Measurements from ENCODE around the gene LYZL6.

The LYZL6 gene

GRCh38 chr17:35907691-35908090 lies 35.8 kb downstream of the LYZL6 start:
- no peak for DNase-seq (ENCODE audit: low read depth in 1 of 2, low spot score in 1 of 2)
- Histone ChIP-seq H3K4me3 (replicated peaks; ENCODE audit: insufficient read depth, low read length) (no peak overlapping the region), H3K27ac (replicated peaks) (no peak overlapping the region), H3K27me3 (ENCODE audit: insufficient read depth, poor library complexity, severe bottlenecking) (no peaks in the 10 kb centered on the region)
- TF ChIP-seq POLR2AphosphoS5 (IDR thresholded peaks at IDR 0.05; ENCODE audit: low read depth) = no peak
- no peak for TF ChIP-seq SPI1 (IDR thresholded peaks at IDR 0.05; ENCODE audit: borderline replicate concordance, low read depth)
- TF ChIP-seq GABPA (IDR thresholded peaks at IDR 0.05; ENCODE audit: low read depth) = no peak
- no peak for TF ChIP-seq REST (IDR thresholded peaks at IDR 0.05; ENCODE audit: insufficient replicate concordance, low read depth)
- no peak for TF ChIP-seq CTCF (IDR thresholded peaks at IDR 0.05; ENCODE audit: insufficient read depth, low read length)

- no peaks in the 10 kb centered on the region for H3K27me3 ChIP-seq (ENCODE audit: insufficient read depth, poor library complexity, severe bottlenecking)
- no peak overlapping the region for H3K4me3 ChIP-seq (replicated peaks; ENCODE audit: insufficient read depth, low read length)
- TF ChIP-seq SPI1 (IDR thresholded peaks at IDR 0.05; ENCODE audit: borderline replicate concordance, low read depth) = no peak
- no peak overlapping the region for H3K27ac ChIP-seq (replicated peaks)
- no peak for DNase-seq (ENCODE audit: low read depth in 1 of 2, low spot score in 1 of 2)
Observed at GRCh38 chr17:35906926-35907637, 36.4 kb downstream of the LYZL6 start.

- Histone ChIP-seq H3K27ac (replicated peaks) (no peak overlapping the region), H3K27me3 (ENCODE audit: insufficient read depth, poor library complexity, severe bottlenecking) (no peaks in the 10 kb centered on the region), H3K4me3 (replicated peaks; ENCODE audit: insufficient read depth, low read length) (no peak overlapping the region)
- DNase-seq (ENCODE audit: low read depth in 1 of 2, low spot score in 1 of 2) = peak in 1 of 2 experiments; percentile 6
- TF ChIP-seq CTCF (IDR thresholded peaks at IDR 0.05; ENCODE audit: insufficient read depth, low read length) (no peak), POLR2AphosphoS5 (IDR thresholded peaks at IDR 0.05; ENCODE audit: low read depth) (no peak), GABPA (IDR thresholded peaks at IDR 0.05; ENCODE audit: low read depth) (no peak), SPI1 (IDR thresholded peaks at IDR 0.05; ENCODE audit: borderline replicate concordance, low read depth) (no peak), REST (IDR thresholded peaks at IDR 0.05; ENCODE audit: insufficient replicate concordance, low read depth) (no peak)
Observed at GRCh38 chr17:35906191-35906925, 37.2 kb downstream of the LYZL6 start.

- H3K27ac ChIP-seq (replicated peaks) = no peak overlapping the region
- no peak overlapping the region for H3K4me3 ChIP-seq (replicated peaks; ENCODE audit: insufficient read depth, low read length)
- H3K27me3 ChIP-seq (ENCODE audit: insufficient read depth, poor library complexity, severe bottlenecking) = no peaks in the 10 kb centered on the region
- no peak for DNase-seq (ENCODE audit: low read depth in 1 of 2, low spot score in 1 of 2)
- TF ChIP-seq CTCF (IDR thresholded peaks at IDR 0.05; ENCODE audit: insufficient read depth, low read length) (no peak), GABPA (IDR thresholded peaks at IDR 0.05; ENCODE audit: low read depth) (no peak)
Observed at GRCh38 chr17:35903451-35903850, 40.1 kb downstream of the LYZL6 start.
